Measurements from ENCODE around the gene CELF5.

GRCh38 chr19:3233831-3234230, 9.4 kb downstream of the CELF5 start:
- no peak for TF ChIP-seq POLR2AphosphoS5 (IDR thresholded peaks at IDR 0.05; ENCODE audit: low read depth, low read length)
- TF ChIP-seq CTCF (IDR thresholded peaks at IDR 0.05), result no peak
